ENCODE results near the gene C5orf15. TPM values are rescaled to one million over a fixed set of nuclear protein-coding genes. Genes with fewer than 3 reads are reported as not detected.

The C5orf15 gene
- total RNA-seq, 1 experiment from 2014 or later, result 63.2 TPM

Other genes with a start within 250 kb of the C5orf15 start
- 395 TPM for gene VDAC1, start 36.4 kb upstream of the C5orf15 start, total RNA-seq (2021; ENCODE audit: unreplicated experiment)
- gene TCF7, start 146.1 kb upstream of the C5orf15 start, total RNA-seq (2021; ENCODE audit: unreplicated experiment), result 24.0 TPM
- gene SKP1, start 208.3 kb upstream of the C5orf15 start, total RNA-seq (2021; ENCODE audit: unreplicated experiment), result 301 TPM